IMR-90 (cell line): Measurements from ENCODE around the gene SLX4IP. TPM values are rescaled to one million over a fixed set of nuclear protein-coding genes. Genes with fewer than 3 reads are reported as not detected.
A peak's percentile ranks its signal among the peaks of the same experiment; 100 is the strongest.

Source experiments
- ATAC-seq: fragments of 200-7000 bp; cut with Tn5 transposase; 2 replicates; pipeline ENCODE4 v1.9.1; 2020; ENCODE audit warnings: low read depth, mild to moderate bottlenecking, moderate library complexity
- BruUV-seq: library from RNA; stranded (reverse); fragments of 400-500 nt; replicated peaks from 2 replicates; lab custom pipeline; 2021; lab: Mats Ljungman, UMichigan
- CTCF ChIA-PET: fragments of 300-600 bp; formaldehyde crosslinking; extraction: SDS; loops from one replicate; lab custom pipeline; 2021; ENCODE audit warnings: antibody characterized with exemption; lab: Yijun Ruan, JAX
- POLR2A ChIA-PET: fragments of 300-600 bp; sonication (Branson Sonifier 250); formaldehyde crosslinking; loops from one replicate; lab custom pipeline; 2022; ENCODE audit warnings: antibody characterized with exemption; ENCODE audit not compliant: unreplicated experiment; lab: Charles Lee
- DNase-seq: peaks from one replicate; pipeline ENCODE4 v3.0.0; 2013
- H2AFZ ChIP-seq: replicated peaks from 2 replicates; pipeline ENCODE3; 2013; ENCODE audit warnings: low read length, mild to moderate bottlenecking; ENCODE audit not compliant: poor library complexity
- H2AK5ac ChIP-seq: 2 replicates; pipeline ENCODE4 v1.6.1; 2013; ENCODE audit warnings: low read depth, low read length, inconsistent platforms
- H2AK9ac ChIP-seq: replicated peaks from 2 replicates; pipeline ENCODE3; 2013; ENCODE audit warnings: mild to moderate bottlenecking, low read depth, low read length, moderate library complexity; ENCODE audit not compliant: poor library complexity
- H2BK120ac ChIP-seq: 2 replicates; pipeline ENCODE4 v1.6.1; 2013; ENCODE audit warnings: low read depth, low read length, inconsistent platforms
- H2BK15ac ChIP-seq: 3 replicates; pipeline ENCODE4 v1.6.1; 2013; ENCODE audit warnings: low read depth, low read length, inconsistent platforms
- H2BK20ac ChIP-seq: 2 replicates; pipeline ENCODE4 v1.6.1; 2013; ENCODE audit warnings: low read depth, mild to moderate bottlenecking, inconsistent platforms, low read length, moderate library complexity
- H2BK5ac ChIP-seq: 2 replicates; pipeline ENCODE4 v1.6.1; 2013; ENCODE audit warnings: mild to moderate bottlenecking, low read depth, low read length, inconsistent platforms; ENCODE audit not compliant: poor library complexity, severe bottlenecking
- H3K14ac ChIP-seq: replicated peaks from 2 replicates; pipeline ENCODE4 v1.6.1; 2013; ENCODE audit warnings: low read depth, low read length, inconsistent platforms
- H3K18ac ChIP-seq: 2 replicates; pipeline ENCODE4 v1.6.1; 2013; ENCODE audit warnings: low read depth, low read length, control low read depth
- H3K23ac ChIP-seq: 2 replicates; pipeline ENCODE4 v1.6.1; 2013; ENCODE audit warnings: low read depth, low read length, inconsistent platforms
- H3K27ac ChIP-seq: 2 replicates; pipeline ENCODE4 v1.5.1; 2013; ENCODE audit warnings: mild to moderate bottlenecking, control low read depth, low read length; ENCODE audit not compliant: insufficient read depth
- H3K27me3 ChIP-seq: 2 replicates; pipeline ENCODE4 v1.6.1; 2013; ENCODE audit warnings: low read length; ENCODE audit not compliant: control insufficient read depth, insufficient read depth
- H3K36me3 ChIP-seq: 2 replicates; pipeline ENCODE4 v1.6.1; 2013; ENCODE audit warnings: low read length, mixed read lengths; ENCODE audit not compliant: control insufficient read depth, insufficient read depth
- H3K4ac ChIP-seq: 2 replicates; pipeline ENCODE4 v1.6.1; 2013; ENCODE audit warnings: low read depth, low read length, inconsistent platforms
- H3K4me1 ChIP-seq: 2 replicates; pipeline ENCODE4 v1.6.1; 2013; ENCODE audit warnings: low read length, mixed read lengths; ENCODE audit not compliant: control insufficient read depth, insufficient read depth
- H3K4me2 ChIP-seq: 2 replicates; pipeline ENCODE4 v1.6.1; 2013; ENCODE audit warnings: low read depth, mild to moderate bottlenecking, control low read depth, low read length, moderate library complexity
- H3K4me3 ChIP-seq: 2 replicates; pipeline ENCODE4 v1.5.1; 2013; ENCODE audit warnings: low read depth, mild to moderate bottlenecking, control low read depth, low read length, moderate library complexity; ENCODE audit not compliant: insufficient read depth
- H3K56ac ChIP-seq: 2 replicates; pipeline ENCODE4 v1.6.1; 2013; ENCODE audit warnings: low read length, inconsistent platforms; ENCODE audit not compliant: insufficient read depth; ENCODE audit errors: extremely low read depth
- H3K79me1 ChIP-seq, 2 experiments: 2 replicates each; pipeline ENCODE4 v1.6.1; 2013; ENCODE audit warnings: low read length in 2 of 2, inconsistent platforms in 1 of 2, low read depth in 1 of 2
- H3K9ac ChIP-seq: 2 replicates; pipeline ENCODE4 v1.6.1; 2013; ENCODE audit warnings: low read depth, low read length, control low read depth
- H3K9me1 ChIP-seq: 2 replicates; pipeline ENCODE4 v1.6.1; 2013; ENCODE audit warnings: low read length, inconsistent platforms; ENCODE audit not compliant: insufficient read depth
- H3K9me3 ChIP-seq: 2 replicates; pipeline ENCODE4 v1.6.1; 2013; ENCODE audit warnings: low read length; ENCODE audit not compliant: control insufficient read depth, insufficient read depth
- H4K20me1 ChIP-seq: 2 replicates; pipeline ENCODE4 v1.6.1; 2013; ENCODE audit warnings: low read length, inconsistent platforms; ENCODE audit not compliant: insufficient read depth
- H4K5ac ChIP-seq: 2 replicates; pipeline ENCODE4 v1.6.1; 2013; ENCODE audit warnings: mild to moderate bottlenecking, low read depth, low read length, control low read depth
- H4K8ac ChIP-seq, 2 experiments: 2 replicates each; pipeline ENCODE4 v1.6.1; 2013; ENCODE audit warnings: low read depth in 2 of 2, low read length in 2 of 2, control low read depth in 1 of 2, inconsistent platforms in 1 of 2
- H4K91ac ChIP-seq: 2 replicates; pipeline ENCODE4 v1.6.1; 2013; ENCODE audit warnings: low read depth, low read length, inconsistent platforms; ENCODE audit not compliant: insufficient read depth
- BHLHE40 ChIP-seq: fragments of 150-350 bp; IDR thresholded peaks from 2 replicates; pipeline ENCODE4 v1.6.1; 2016; ENCODE audit warnings: mild to moderate bottlenecking, low read depth, low read length
- CEBPB ChIP-seq: IDR thresholded peaks from 2 replicates; pipeline ENCODE4 v1.6.1; 2012; ENCODE audit warnings: low read depth, low read length, improper control_type of control experiment
- CHD1 ChIP-seq: IDR thresholded peaks from 2 replicates; pipeline ENCODE4 v1.6.1; 2012; ENCODE audit warnings: low read depth, low read length, improper control_type of control experiment
- CTCF ChIP-seq: conservative IDR thresholded peaks from 2 replicates; pipeline ENCODE4 v1.5.1; 2012; ENCODE audit warnings: mild to moderate bottlenecking, low read depth, low read length, improper control_type of control experiment
- ELK1 ChIP-seq: fragments of 150-350 bp; IDR thresholded peaks from 2 replicates; pipeline ENCODE4 v1.6.1; 2016; ENCODE audit warnings: low read depth, mild to moderate bottlenecking, low read length, moderate library complexity, borderline replicate concordance
- FOS ChIP-seq: fragments of 150-350 bp; IDR thresholded peaks from 2 replicates; pipeline ENCODE4 v1.6.1; 2016; ENCODE audit warnings: low read depth, low read length
- MAZ ChIP-seq: IDR thresholded peaks from 2 replicates; pipeline ENCODE4 v1.6.1; 2012; ENCODE audit warnings: low read depth, mild to moderate bottlenecking, low read length, improper control_type of control experiment, moderate library complexity, borderline replicate concordance
- MXI1 ChIP-seq: IDR thresholded peaks from 2 replicates; pipeline ENCODE4 v1.6.1; 2012; ENCODE audit warnings: low read depth, mild to moderate bottlenecking, low read length, moderate library complexity, borderline replicate concordance
- POLR2A ChIP-seq: IDR thresholded peaks from 2 replicates; pipeline ENCODE4 v1.6.1; 2012; ENCODE audit warnings: mild to moderate bottlenecking, low read depth, low read length
- USF2 ChIP-seq: fragments of 150-350 bp; IDR thresholded peaks from 2 replicates; pipeline ENCODE4 v1.6.1; 2017; ENCODE audit warnings: mild to moderate bottlenecking, antibody characterized with exemption, low read length, low read depth
- WGBS, 2 experiments: methylation state at CpG; one replicate each; pipeline versions ENCODE4 v1.1.5 to v1.1.7; 2013; ENCODE audit warnings: missing lambda C conversion rate in 2 of 2; ENCODE audit not compliant: insufficient read length in 1 of 2; ENCODE audit errors: extremely low coverage in 2 of 2; 5-methylcytosine and 5-hydroxymethylcytosine counted together
- dilution Hi-C: fragments of 300-500 bp; cut with HindIII; formaldehyde crosslinking; loops from one replicate; pipeline ENCODE4 v1.14.3; 2018; ENCODE audit warnings: low sequenced_read_pairs; ENCODE audit not compliant: unreplicated experiment
- in situ Hi-C: fragments of 300-500 bp; cut with MboI; formaldehyde crosslinking; loops from 3 replicates; pipeline ENCODE4 v1.14.3; 2019; ENCODE audit warnings: low sequenced_read_pairs, inconsistent platforms, mixed read lengths
- intact Hi-C: fragments of 100-400 bp; cut with micrococcal nuclease; formaldehyde crosslinking; loops from 2 replicates; pipeline ENCODE4 v1.10.0; 2022
- polyA plus RNA-seq, 3 experiments: library from polyadenylated mRNA; depleted of rRNA; stranded (reverse); fragments of >200 nt; gene quantifications; 2 replicates each; pipeline ENCODE4 v1.2.3, GENCODE V29; 2012; ENCODE audit warnings: low replicate concordance in 1 of 3
- total RNA-seq: library from RNA; depleted of rRNA; stranded (reverse); fragments of >200 nt; gene quantifications from 2 replicates; pipeline ENCODE4 v1.2.3, GENCODE V29; 2012

Gene SLX4IP
- total and polyA plus RNA-seq, 2 of the 4 experiments (the other 2 are of a cell fraction): 1.3 to 5.9 TPM

GRCh38 chr20:10622657-10623418 is 187.7 kb downstream of the SLX4IP start:
- Histone ChIP-seq H3K18ac (peak overlapping the region; percentile 63), H3K4ac (peak overlapping the region; percentile 55), H4K5ac (0 out of 2 replicates have a peak overlapping the region, but pooled peaks have one; percentile 18), H3K9ac (peak overlapping the region; percentile 38; the same call in 1 of the 2 replicates), H2AK9ac (no peak overlapping the region), H3K9me3 (no peaks in the 10 kb centered on the region), H3K4me3 (peak overlapping the region; percentile 8; the same call in 1 of the 2 replicates), H3K23ac (peak overlapping the region; percentile 65), H3K27ac (peak overlapping the region; percentile 47; the same call in 1 of the 2 replicates), H2BK5ac (peak overlapping the region; percentile 25), H3K56ac (peak overlapping the region; percentile 13; the same call in 1 of the 2 replicates), H3K9me1 (peaks cover 9% of the 10 kb centered on the region), H3K27me3 (no peaks in the 10 kb centered on the region), H3K36me3 (no peaks in the 10 kb centered on the region), H3K4me2 (peak overlapping the region; percentile 74), H2BK15ac (peak overlapping the region; percentile 27; the same call in 1 of the 3 replicates), H3K14ac (peak overlapping the region; percentile 65), H2BK120ac (peak overlapping the region; percentile 84), H2BK20ac (peak overlapping the region; percentile 62), H4K91ac (peak overlapping the region; percentile 26), H2AFZ (peak overlapping the region; percentile 63), H4K8ac (peak overlapping the region in 1 of 2 experiments; percentile 59; a peak in 3 of 4 replicates), H2AK5ac (peak overlapping the region; percentile 18; the same call in 1 of the 2 replicates), H4K20me1 (no peaks in the 10 kb centered on the region), H3K79me1 (peaks cover 0 to 3% of the 10 kb centered on the region in 2 experiments; a peak in 1 of 4 replicates), H3K4me1 (peaks cover 11% of the 10 kb centered on the region)
- TF ChIP-seq BHLHE40: peak; percentile 83
- TF ChIP-seq CHD1: no peak
- peak; percentile 53; the same call in 1 of the 2 replicates for TF ChIP-seq CEBPB
- TF ChIP-seq USF2: no peak
- TF ChIP-seq CTCF: no peak
- TF ChIP-seq FOS: 0 out of 2 replicates have a peak, but pooled peaks have one; percentile 45
- TF ChIP-seq MAZ: no peak
- TF ChIP-seq MXI1: 0 out of 2 replicates have a peak, but pooled peaks have one; percentile 15
- no peak for TF ChIP-seq POLR2A
- TF ChIP-seq ELK1: no peak
- in situ Hi-C loops (no loop called here), intact Hi-C loops (no loop called here), dilution Hi-C loops (no loop called here)
- peak; percentile 72 for DNase-seq
- 5% methylated on average over 4 of the region's 16 CpGs; no CpG with 5 or more reads in 1 of the 2 experiments for WGBS, 2 experiments
- no TSS peak for BruUV-seq
- CTCF ChIA-PET: interaction anchor here (0.5 to 1.8 kb wide), 4 partner anchors 9 to 1419 kb away, joined by 3 to 4 read pairs (median 4); no protein-coding TSS in a partner anchor
- POLR2A ChIA-PET: interaction anchor here (0.6 to 0.7 kb wide), 2 partner anchors 12 to 13 kb away, joined by 3 to 4 read pairs; no protein-coding TSS in a partner anchor
- peak; percentile 79 for ATAC-seq
